Mucosa of descending colon (tissue), 3 donors: ENCODE data around the gene ZCCHC4. TPM values are rescaled to one million over a fixed set of nuclear protein-coding genes. Genes with fewer than 3 reads are reported as not detected.

Source experiments
- ATAC-seq: fragments of 200-7000 bp; cut with Tn5 transposase; one replicate; pipeline ENCODE4 v1.9.1; 2020; ENCODE audit warnings: mild to moderate bottlenecking, moderate library complexity
- DNase-seq, 3 donors: peaks; one replicate each; pipeline ENCODE4 v3.0.0-alpha.2; 2020
- H3K36me3 ChIP-seq: fragments of 200-600 bp; one replicate; pipeline ENCODE4 v1.8.0; 2021; ENCODE audit warnings: low read depth, mild to moderate bottlenecking
- H3K4me1 ChIP-seq: fragments of 200-600 bp; one replicate; pipeline ENCODE4 v1.8.0; 2021; ENCODE audit warnings: low read depth, mild to moderate bottlenecking
- H3K4me3 ChIP-seq: fragments of 200-600 bp; one replicate; pipeline ENCODE4 v1.8.0; 2021; ENCODE audit warnings: mild to moderate bottlenecking
- H3K9me3 ChIP-seq: fragments of 200-600 bp; one replicate; pipeline ENCODE4 v1.8.0; 2021; ENCODE audit warnings: mild to moderate bottlenecking
- CTCF ChIP-seq: fragments of 200-600 bp; IDR thresholded peaks from one replicate; pipeline ENCODE4 v1.8.0; 2022; ENCODE audit warnings: antibody characterized with exemption, mild to moderate bottlenecking
- intact Hi-C, 2 donors: fragments of 100-400 bp; cut with DNase I in 1 of 2; cut with micrococcal nuclease in 1 of 2; formaldehyde crosslinking; loops; one replicate each; pipeline versions ENCODE4 v1.11.0 to v1.11.1; 2022; cut with DNase I, micrococcal nuclease
- total RNA-seq, 3 donors: library from RNA; stranded (reverse); fragmentation: NEBNext Ultra II Directional in 2 of 3; extraction: Animal tissue kit (Norgen Biotek cat#: 25700) in 2 of 3; gene quantifications; one replicate each; pipeline versions ENCODE4 v1.2.1 to v1.2.4, GENCODE V29; 2021 to 2023
- donor health status: DM: no; HTN: no; CAD: no; lungs with moderate emphysema.
- donor health status: DM: no; HTN: no; CAD: no.
- donor health status: DM: no; HTN: yes; CAD: no.

The ZCCHC4 gene
- total RNA-seq, 3 donors from 2014 or later, result 6.0 to 12.6 (median 9.2) TPM

GRCh38 chr4:25346913-25347312, 34.3 kb downstream of the ZCCHC4 start:
- H3K9me3 ChIP-seq, result no peaks in the 10 kb centered on the region
- intact Hi-C loops, result no loop called here
- ATAC-seq, result no peak

GRCh38 chr4:25347473-25347872, 34.9 kb downstream of the ZCCHC4 start:
- H3K4me1 ChIP-seq, result no peaks in the 10 kb centered on the region
- no peak overlapping the region for H3K4me3 ChIP-seq
- H3K36me3 ChIP-seq, result no peaks in the 10 kb centered on the region
- intact Hi-C loops, result no loop called here
- no peak for ATAC-seq
- no peak for DNase-seq
- no peak for TF ChIP-seq CTCF
- H3K9me3 ChIP-seq, result no peaks in the 10 kb centered on the region

More at GRCh38 chr4:25346913-25347312, 34.3 kb downstream of the ZCCHC4 start:
- DNase-seq, result no peak
- Histone ChIP-seq H3K4me1 (no peaks in the 10 kb centered on the region), H3K4me3 (no peak overlapping the region), H3K36me3 (no peaks in the 10 kb centered on the region)
- TF ChIP-seq CTCF, result no peak

- DNase-seq, result no peak
- no peak for ATAC-seq
- no peaks in the 10 kb centered on the region for H3K36me3 ChIP-seq
- H3K4me3 ChIP-seq, result no peak overlapping the region
- intact Hi-C loops, result no loop called here
- no peaks in the 10 kb centered on the region for H3K9me3 ChIP-seq
- no peak for TF ChIP-seq CTCF
- H3K4me1 ChIP-seq, result no peaks in the 10 kb centered on the region
Measured at GRCh38 chr4:25347971-25348370, 35.4 kb downstream of the ZCCHC4 start.

GRCh38 chr4:25350561-25350960, 38.0 kb downstream of the ZCCHC4 start:
- H3K36me3 ChIP-seq, result no peaks in the 10 kb centered on the region
- ATAC-seq (no peak), DNase-seq (no peak)
- no peaks in the 10 kb centered on the region for H3K9me3 ChIP-seq
- H3K4me1 ChIP-seq, result no peaks in the 10 kb centered on the region
- no peak for TF ChIP-seq CTCF
- intact Hi-C loops, result no loop called here
- H3K4me3 ChIP-seq, result no peak overlapping the region

- ATAC-seq, result no peak
- intact Hi-C loops, result no loop called here
- Histone ChIP-seq H3K9me3 (no peaks in the 10 kb centered on the region), H3K36me3 (no peaks in the 10 kb centered on the region), H3K4me3 (no peak overlapping the region), H3K4me1 (no peaks in the 10 kb centered on the region)
- TF ChIP-seq CTCF, result no peak
- DNase-seq, result no peak
Measured at GRCh38 chr4:25351777-25352416, 39.3 kb downstream of the ZCCHC4 start.

- no peak for ATAC-seq
- Histone ChIP-seq H3K4me3 (no peak overlapping the region), H3K4me1 (no peaks in the 10 kb centered on the region), H3K9me3 (no peaks in the 10 kb centered on the region), H3K36me3 (no peaks in the 10 kb centered on the region)
- intact Hi-C loops, result no loop called here
- DNase-seq, result no peak
- TF ChIP-seq CTCF, result no peak
Measured at GRCh38 chr4:25356068-25356467, 43.5 kb downstream of the ZCCHC4 start.
